Measurements from ENCODE around the gene GNPNAT1. TPM values are rescaled to one million over a fixed set of nuclear protein-coding genes. Genes with fewer than 3 reads are reported as not detected.

Gene GNPNAT1
- total RNA-seq, 4 donors from 2014 or later: 9.4 to 27.3 (median 15.0) TPM

DNA sequence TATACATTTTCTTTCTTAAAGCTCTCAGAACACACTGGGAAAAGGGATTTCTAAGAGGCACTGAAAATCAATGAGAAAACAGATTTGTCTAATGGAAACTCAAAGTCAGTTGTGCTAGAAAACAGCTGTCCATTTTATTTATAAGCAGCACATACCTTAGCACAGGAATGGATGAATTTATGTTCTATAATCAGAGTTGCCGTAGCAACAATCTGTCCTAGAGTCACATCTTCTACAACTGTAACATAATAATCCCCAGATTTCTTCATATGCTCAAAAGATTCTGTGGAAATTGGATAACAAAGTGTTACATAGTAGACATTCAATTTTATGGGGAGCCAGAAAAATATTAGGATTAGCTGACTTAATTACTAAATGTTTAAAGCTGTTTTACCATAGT lies 9.8 kb downstream of the GNPNAT1 start:
- 95 to 100% methylated on average over 1 of the region's 1 CpG for WGBS, 2 donors
- Histone ChIP-seq H3K27me3 (no peaks in the 10 kb centered on the region), H3K36me3 (peaks cover 0 to 49% (median 0%) of the 10 kb centered on the region in 3 donors), H3K9me3 (no peaks in the 10 kb centered on the region), H3K4me1 (peaks cover 0 to 10% (median 4%) of the 10 kb centered on the region in 3 donors), H3K4me3 (no peak overlapping the region), H3K27ac (no peak overlapping the region)
- intact Hi-C loops (cut with DNase I): no loop called here
- DNase-seq: no peak
- TF ChIP-seq POLR2A (IDR thresholded peaks at IDR 0.05): no peak
- TF ChIP-seq, protein P1, sequence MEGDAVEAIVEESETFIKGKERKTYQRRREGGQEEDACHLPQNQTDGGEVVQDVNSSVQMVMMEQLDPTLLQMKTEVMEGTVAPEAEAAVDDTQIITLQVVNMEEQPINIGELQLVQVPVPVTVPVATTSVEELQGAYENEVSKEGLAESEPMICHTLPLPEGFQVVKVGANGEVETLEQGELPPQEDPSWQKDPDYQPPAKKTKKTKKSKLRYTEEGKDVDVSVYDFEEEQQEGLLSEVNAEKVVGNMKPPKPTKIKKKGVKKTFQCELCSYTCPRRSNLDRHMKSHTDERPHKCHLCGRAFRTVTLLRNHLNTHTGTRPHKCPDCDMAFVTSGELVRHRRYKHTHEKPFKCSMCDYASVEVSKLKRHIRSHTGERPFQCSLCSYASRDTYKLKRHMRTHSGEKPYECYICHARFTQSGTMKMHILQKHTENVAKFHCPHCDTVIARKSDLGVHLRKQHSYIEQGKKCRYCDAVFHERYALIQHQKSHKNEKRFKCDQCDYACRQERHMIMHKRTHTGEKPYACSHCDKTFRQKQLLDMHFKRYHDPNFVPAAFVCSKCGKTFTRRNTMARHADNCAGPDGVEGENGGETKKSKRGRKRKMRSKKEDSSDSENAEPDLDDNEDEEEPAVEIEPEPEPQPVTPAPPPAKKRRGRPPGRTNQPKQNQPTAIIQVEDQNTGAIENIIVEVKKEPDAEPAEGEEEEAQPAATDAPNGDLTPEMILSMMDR (IDR thresholded peaks at IDR 0.05): no peak

GRCh38 chr14:52780893-52781292 lies 10.5 kb downstream of the GNPNAT1 start:
- Histone ChIP-seq H3K9me3 (no peaks in the 10 kb centered on the region), H3K27ac (no peak overlapping the region), H3K27me3 (no peaks in the 10 kb centered on the region), H3K36me3 (peaks cover 0 to 57% (median 0%) of the 10 kb centered on the region in 3 donors), H3K4me1 (peaks cover 0 to 10% (median 4%) of the 10 kb centered on the region in 3 donors), H3K4me3 (no peak overlapping the region)
- DNase-seq: no peak
- intact Hi-C loops (cut with DNase I): no loop called here
- TF ChIP-seq POLR2A (IDR thresholded peaks at IDR 0.05): no peak
- TF ChIP-seq, protein P1 (IDR thresholded peaks at IDR 0.05): no peak
- WGBS, 2 donors: 88% methylated on average over 1 of the region's 1 CpG

GRCh38 chr14:52778702-52779101 lies 12.7 kb downstream of the GNPNAT1 start:
- DNase-seq: no peak
- intact Hi-C loops (cut with DNase I): no loop called here
- Histone ChIP-seq H3K36me3 (peaks cover 0 to 75% (median 0%) of the 10 kb centered on the region in 3 donors), H3K4me3 (no peak overlapping the region), H3K27ac (no peak overlapping the region), H3K4me1 (peaks cover 0 to 8% (median 4%) of the 10 kb centered on the region in 3 donors), H3K27me3 (no peaks in the 10 kb centered on the region), H3K9me3 (no peaks in the 10 kb centered on the region)
- no peak for TF ChIP-seq POLR2A (IDR thresholded peaks at IDR 0.05)
- TF ChIP-seq, protein P1 (IDR thresholded peaks at IDR 0.05): no peak
- 58 to 73% methylated on average over 7 of the region's 7 CpGs for WGBS, 2 donors

GRCh38 chr14:52776816-52777215 lies 14.6 kb downstream of the GNPNAT1 start:
- H3K4me3 ChIP-seq: no peak overlapping the region
- no peak for DNase-seq
- WGBS, 2 donors: 91 to 92% methylated on average over 7 of the region's 7 CpGs
- H3K27me3 ChIP-seq: no peaks in the 10 kb centered on the region
- H3K9me3 ChIP-seq: no peaks in the 10 kb centered on the region
- TF ChIP-seq, protein P1 (IDR thresholded peaks at IDR 0.05): no peak
- TF ChIP-seq POLR2A (IDR thresholded peaks at IDR 0.05): no peak
- intact Hi-C loops (cut with DNase I): no loop called here
- no peak overlapping the region for H3K27ac ChIP-seq
- peaks cover 0 to 92% (median 0%) of the 10 kb centered on the region in 3 donors for H3K36me3 ChIP-seq
- no peaks in the 10 kb centered on the region for H3K4me1 ChIP-seq

DNA sequence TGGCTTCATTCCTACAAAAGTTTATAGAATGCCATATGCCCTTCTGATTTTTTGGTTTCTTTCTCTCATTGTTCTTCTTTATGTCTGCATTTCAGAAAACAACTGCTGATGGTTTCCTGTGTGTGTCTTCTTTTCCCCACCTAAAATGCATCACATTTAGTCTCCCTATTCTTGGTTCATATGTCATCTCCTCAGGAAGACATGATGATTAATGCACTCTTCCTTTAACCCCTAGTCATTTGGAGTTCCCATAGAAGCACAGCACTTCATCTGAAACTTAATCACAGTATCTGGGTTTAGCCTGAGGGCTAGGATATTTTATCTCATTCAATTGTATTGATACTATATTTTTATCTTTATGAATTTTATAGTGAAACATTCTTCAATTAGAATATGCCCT lies 21.5 kb downstream of the GNPNAT1 start:
- Histone ChIP-seq H3K27ac (no peak overlapping the region), H3K27me3 (no peaks in the 10 kb centered on the region), H3K4me1 (no peaks in the 10 kb centered on the region), H3K9me3 (no peaks in the 10 kb centered on the region), H3K36me3 (peaks cover 0 to 95% (median 5%) of the 10 kb centered on the region in 3 donors), H3K4me3 (no peak overlapping the region)
- TF ChIP-seq, protein P1 (IDR thresholded peaks at IDR 0.05): no peak
- no peak for TF ChIP-seq POLR2A (IDR thresholded peaks at IDR 0.05)
- intact Hi-C loops (cut with DNase I): no loop called here
- DNase-seq: no peak
